GM18517 (cell line): ENCODE data around the gene TSKU.

Experiments used
- ATAC-seq: cut with Tn5 transposase; IDR thresholded peaks from one replicate; pipeline ENCODE4 v1.9.1; 2021; ENCODE audit warnings: mild to moderate bottlenecking, moderate library complexity; ENCODE audit not compliant: unreplicated experiment

The TSKU gene

GRCh38 chr11:76843907-76844306, 60.8 kb downstream of the TSKU start:
- ATAC-seq = no peak

- ATAC-seq = no peak
Observed at GRCh38 chr11:76844511-76844910, 61.4 kb downstream of the TSKU start.

DNA sequence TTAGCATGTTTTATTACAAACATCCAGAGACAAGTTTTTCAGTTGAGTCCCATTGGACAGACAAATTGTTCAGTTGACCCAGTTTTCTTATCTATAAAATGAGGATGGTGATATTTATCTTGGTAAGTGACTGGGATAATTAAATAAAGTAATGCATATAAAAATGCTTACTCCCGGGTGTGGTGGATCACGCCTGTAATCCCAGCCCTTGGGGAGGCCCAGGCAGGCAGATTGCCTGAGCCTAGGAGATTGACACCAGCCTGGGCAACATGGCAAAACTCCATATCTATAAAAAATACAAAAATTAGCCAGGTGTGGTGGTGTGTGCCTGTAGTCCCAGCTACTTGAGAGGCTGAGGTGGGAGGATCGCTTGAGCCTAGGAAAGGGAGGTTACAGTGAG, 61.9 kb downstream of the TSKU start:
- no peak for ATAC-seq

- ATAC-seq = no peak
Observed at GRCh38 chr11:76846441-76846840, 63.3 kb downstream of the TSKU start.
